ENCODE results near the gene EFNA5. TPM values are rescaled to one million over a fixed set of nuclear protein-coding genes. Genes with fewer than 3 reads are reported as not detected.

EFNA5 gene
- total RNA-seq, 1 experiment from 2014 or later = 51.2 TPM

- ChIA-PET POLR2A (interaction anchor here (0.7 kb wide), 1 partner anchor 31 kb away, joined by 3 read pairs; no protein-coding TSS in a partner anchor), CTCF (interaction anchor here (0.6 kb wide), 3 partner anchors 24 to 47 kb away, joined by 3 read pairs; no protein-coding TSS in a partner anchor)
- peak; percentile 6 for DNase-seq (ENCODE audit: unreplicated experiment)
- H3K27ac Mint-ChIP-seq (ENCODE audit: low read depth, unreplicated experiment) = no peak overlapping the region
- no peaks in the 10 kb centered on the region for H3K27me3 Mint-ChIP-seq (ENCODE audit: insufficient read depth, unreplicated experiment)
- H3K9me3 Mint-ChIP-seq (ENCODE audit: unreplicated experiment) = no peaks in the 10 kb centered on the region
- no TSS peak for BruUV-seq (replicated peaks)
- TF ChIP-seq CTCF (IDR thresholded peaks at IDR 0.05; ENCODE audit: unreplicated experiment) = no peak
- no peaks in the 10 kb centered on the region for H3K36me3 Mint-ChIP-seq (ENCODE audit: insufficient read depth, unreplicated experiment)
- no peak overlapping the region for H3K4me3 Mint-ChIP-seq (ENCODE audit: unreplicated experiment)
- intact Hi-C loops (cut with micrococcal nuclease) = no loop called here
- H3K4me1 Mint-ChIP-seq (ENCODE audit: insufficient read depth, unreplicated experiment) = peaks cover 15% of the 10 kb centered on the region
These were observed 330.1 kb downstream of the EFNA5 start for GRCh38 chr5:107340631-107341030.

- no peak for TF ChIP-seq CTCF (IDR thresholded peaks at IDR 0.05; ENCODE audit: unreplicated experiment)
- Mint-ChIP-seq H3K4me3 (ENCODE audit: unreplicated experiment) (no peak overlapping the region), H3K9me3 (ENCODE audit: unreplicated experiment) (no peaks in the 10 kb centered on the region), H3K36me3 (ENCODE audit: insufficient read depth, unreplicated experiment) (no peaks in the 10 kb centered on the region), H3K27ac (ENCODE audit: low read depth, unreplicated experiment) (no peak overlapping the region), H3K4me1 (ENCODE audit: insufficient read depth, unreplicated experiment) (peaks cover 15% of the 10 kb centered on the region), H3K27me3 (ENCODE audit: insufficient read depth, unreplicated experiment) (no peaks in the 10 kb centered on the region)
- CTCF ChIA-PET = interaction anchor here (1.0 to 2.1 kb wide), 2 partner anchors 9 to 22 kb away, joined by 4 to 8 read pairs; no protein-coding TSS in a partner anchor
- intact Hi-C loops (cut with micrococcal nuclease) = no loop called here
- no peak for DNase-seq (ENCODE audit: unreplicated experiment)
- POLR2A ChIA-PET = interaction anchor here (0.7 to 1.6 kb wide), 3 partner anchors 9 to 263 kb away, joined by 3 to 9 read pairs (median 5); no protein-coding TSS in a partner anchor
- BruUV-seq (replicated peaks) = no TSS peak
These were observed 332.4 kb downstream of the EFNA5 start for GRCh38 chr5:107338335-107338734.

GRCh38 chr5:107337281-107337680 is 333.5 kb downstream of the EFNA5 start:
- CTCF ChIA-PET = interaction anchor here (0.5 to 1.0 kb wide), 2 partner anchors 23 to 601 kb away, joined by 4 read pairs; no protein-coding TSS in a partner anchor
- Mint-ChIP-seq H3K27ac (ENCODE audit: low read depth, unreplicated experiment) (peak overlapping the region; percentile 23), H3K9me3 (ENCODE audit: unreplicated experiment) (no peaks in the 10 kb centered on the region), H3K27me3 (ENCODE audit: insufficient read depth, unreplicated experiment) (no peaks in the 10 kb centered on the region), H3K4me1 (ENCODE audit: insufficient read depth, unreplicated experiment) (peaks cover 15% of the 10 kb centered on the region), H3K4me3 (ENCODE audit: unreplicated experiment) (no peak overlapping the region), H3K36me3 (ENCODE audit: insufficient read depth, unreplicated experiment) (no peaks in the 10 kb centered on the region)
- peak; percentile 78 for DNase-seq (ENCODE audit: unreplicated experiment)
- POLR2A ChIA-PET = interaction anchor here (0.7 to 1.9 kb wide), 7 partner anchors 8 to 234 kb away, joined by 3 to 9 read pairs (median 4); no protein-coding TSS in a partner anchor
- no TSS peak for BruUV-seq (replicated peaks)
- TF ChIP-seq CTCF (IDR thresholded peaks at IDR 0.05; ENCODE audit: unreplicated experiment) = no peak
- intact Hi-C loops (cut with micrococcal nuclease) = no loop called here

- Mint-ChIP-seq H3K4me3 (ENCODE audit: unreplicated experiment) (no peak overlapping the region), H3K27me3 (ENCODE audit: insufficient read depth, unreplicated experiment) (no peaks in the 10 kb centered on the region), H3K9me3 (ENCODE audit: unreplicated experiment) (peaks cover 13% of the 10 kb centered on the region), H3K36me3 (ENCODE audit: insufficient read depth, unreplicated experiment) (no peaks in the 10 kb centered on the region), H3K27ac (ENCODE audit: low read depth, unreplicated experiment) (no peak overlapping the region), H3K4me1 (ENCODE audit: insufficient read depth, unreplicated experiment) (peaks cover 15% of the 10 kb centered on the region)
- ChIA-PET CTCF (interaction anchor here (0.7 kb wide), 2 partner anchors 74 to 78 kb away, joined by 3 read pairs; no protein-coding TSS in a partner anchor), POLR2A (interaction anchor here (0.6 to 0.7 kb wide), 2 partner anchors 143 to 337 kb away, joined by 3 read pairs; no protein-coding TSS in a partner anchor)
- intact Hi-C loops (cut with micrococcal nuclease) = no loop called here
- no TSS peak for BruUV-seq (replicated peaks)
- peak; percentile 5 for DNase-seq (ENCODE audit: unreplicated experiment)
- no peak for TF ChIP-seq CTCF (IDR thresholded peaks at IDR 0.05; ENCODE audit: unreplicated experiment)
These were observed 338.9 kb downstream of the EFNA5 start for GRCh38 chr5:107331882-107332281.

Data from MCF 10A (cell line).